Measurements from ENCODE around the gene ERCC4. TPM values are rescaled to one million over a fixed set of nuclear protein-coding genes. Genes with fewer than 3 reads are reported as not detected.

The ERCC4 gene
- total RNA-seq, 1 experiment from 2014 or later: 10.3 TPM

- Mint-ChIP-seq H3K27me3 (ENCODE audit: insufficient read depth, unreplicated experiment) (no peaks in the 10 kb centered on the region), H3K4me1 (ENCODE audit: insufficient read depth, unreplicated experiment) (peaks cover 17% of the 10 kb centered on the region), H3K4me3 (ENCODE audit: unreplicated experiment) (no peak overlapping the region), H3K27ac (ENCODE audit: low read depth, unreplicated experiment) (no peak overlapping the region), H3K9me3 (ENCODE audit: unreplicated experiment) (peaks cover 7% of the 10 kb centered on the region), H3K36me3 (ENCODE audit: insufficient read depth, unreplicated experiment) (no peaks in the 10 kb centered on the region)
- ChIA-PET POLR2A (interaction anchor here (0.6 to 0.7 kb wide), 2 partner anchors 42 to 114 kb away, joined by 3 to 4 read pairs; no protein-coding TSS in a partner anchor), CTCF (interaction anchor here (0.6 to 0.7 kb wide), 3 partner anchors 20 to 468 kb away, joined by 3 to 4 read pairs (median 3); no protein-coding TSS in a partner anchor)
- DNase-seq (ENCODE audit: unreplicated experiment): no peak
- TF ChIP-seq, protein P1, sequence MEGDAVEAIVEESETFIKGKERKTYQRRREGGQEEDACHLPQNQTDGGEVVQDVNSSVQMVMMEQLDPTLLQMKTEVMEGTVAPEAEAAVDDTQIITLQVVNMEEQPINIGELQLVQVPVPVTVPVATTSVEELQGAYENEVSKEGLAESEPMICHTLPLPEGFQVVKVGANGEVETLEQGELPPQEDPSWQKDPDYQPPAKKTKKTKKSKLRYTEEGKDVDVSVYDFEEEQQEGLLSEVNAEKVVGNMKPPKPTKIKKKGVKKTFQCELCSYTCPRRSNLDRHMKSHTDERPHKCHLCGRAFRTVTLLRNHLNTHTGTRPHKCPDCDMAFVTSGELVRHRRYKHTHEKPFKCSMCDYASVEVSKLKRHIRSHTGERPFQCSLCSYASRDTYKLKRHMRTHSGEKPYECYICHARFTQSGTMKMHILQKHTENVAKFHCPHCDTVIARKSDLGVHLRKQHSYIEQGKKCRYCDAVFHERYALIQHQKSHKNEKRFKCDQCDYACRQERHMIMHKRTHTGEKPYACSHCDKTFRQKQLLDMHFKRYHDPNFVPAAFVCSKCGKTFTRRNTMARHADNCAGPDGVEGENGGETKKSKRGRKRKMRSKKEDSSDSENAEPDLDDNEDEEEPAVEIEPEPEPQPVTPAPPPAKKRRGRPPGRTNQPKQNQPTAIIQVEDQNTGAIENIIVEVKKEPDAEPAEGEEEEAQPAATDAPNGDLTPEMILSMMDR (IDR thresholded peaks at IDR 0.05; ENCODE audit: unreplicated experiment): no peak
- intact Hi-C loops (cut with micrococcal nuclease): no loop called here
- no TSS peak for BruUV-seq (replicated peaks)
Observed at GRCh38 chr16:13997933-13998332, 78.0 kb downstream of the ERCC4 start.

DNA sequence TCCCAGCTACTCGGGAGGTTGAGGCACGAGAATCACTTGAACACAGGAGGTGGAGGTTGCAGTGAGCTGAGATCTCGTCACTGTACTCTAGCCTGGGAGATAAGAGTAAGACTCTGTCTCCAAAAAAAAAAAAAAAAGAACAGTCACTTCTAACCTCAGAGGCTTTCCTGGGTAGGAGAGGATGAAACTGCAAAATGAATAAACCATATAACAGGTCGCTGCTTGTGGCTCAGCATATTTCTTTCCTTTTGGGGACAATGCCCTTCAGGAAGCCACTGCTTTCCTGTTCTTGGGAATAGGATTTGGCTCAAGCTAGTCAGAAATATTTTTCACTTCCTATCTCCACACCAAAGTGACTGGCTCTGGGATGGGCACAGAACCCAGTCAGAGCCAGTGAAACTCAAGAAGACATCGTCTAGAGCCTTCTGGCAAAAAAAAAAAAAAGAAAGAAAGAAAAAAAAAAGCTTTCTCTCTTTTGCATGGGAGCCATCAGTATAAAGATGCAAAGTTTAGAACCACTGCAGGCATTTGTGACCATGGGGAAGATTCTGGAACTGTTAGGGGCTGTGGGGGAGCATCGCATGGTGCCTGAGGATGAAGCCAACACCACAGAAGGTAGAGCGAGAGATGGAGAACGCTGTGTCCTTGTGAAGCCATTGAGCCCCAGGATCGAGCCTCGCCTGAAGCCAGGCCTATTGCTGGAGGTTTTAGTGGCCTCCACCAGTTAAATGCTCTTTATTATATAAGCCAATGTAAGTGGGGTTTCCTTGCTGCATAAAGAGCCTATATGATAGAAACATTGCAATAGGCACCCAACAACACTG, 79.3 kb downstream of the ERCC4 start:
- POLR2A ChIA-PET: no interaction called here
- H3K27ac Mint-ChIP-seq (ENCODE audit: low read depth, unreplicated experiment): no peak overlapping the region
- no peaks in the 10 kb centered on the region for H3K36me3 Mint-ChIP-seq (ENCODE audit: insufficient read depth, unreplicated experiment)
- BruUV-seq (replicated peaks): no TSS peak
- intact Hi-C loops (cut with micrococcal nuclease): no loop called here
- H3K4me1 Mint-ChIP-seq (ENCODE audit: insufficient read depth, unreplicated experiment): peaks cover 23% of the 10 kb centered on the region
- TF ChIP-seq, protein P1 (IDR thresholded peaks at IDR 0.05; ENCODE audit: unreplicated experiment): no peak
- H3K9me3 Mint-ChIP-seq (ENCODE audit: unreplicated experiment): peaks cover 7% of the 10 kb centered on the region
- H3K4me3 Mint-ChIP-seq (ENCODE audit: unreplicated experiment): no peak overlapping the region
- no peak for DNase-seq (ENCODE audit: unreplicated experiment)
- H3K27me3 Mint-ChIP-seq (ENCODE audit: insufficient read depth, unreplicated experiment): no peaks in the 10 kb centered on the region
- CTCF ChIA-PET: no interaction called here

- TF ChIP-seq, protein P1 (IDR thresholded peaks at IDR 0.05; ENCODE audit: unreplicated experiment): no peak
- DNase-seq (ENCODE audit: unreplicated experiment): no peak
- no TSS peak for BruUV-seq (replicated peaks)
- H3K27ac Mint-ChIP-seq (ENCODE audit: low read depth, unreplicated experiment): no peak overlapping the region
- no peaks in the 10 kb centered on the region for H3K36me3 Mint-ChIP-seq (ENCODE audit: insufficient read depth, unreplicated experiment)
- H3K27me3 Mint-ChIP-seq (ENCODE audit: insufficient read depth, unreplicated experiment): no peaks in the 10 kb centered on the region
- CTCF ChIA-PET: no interaction called here
- intact Hi-C loops (cut with micrococcal nuclease): no loop called here
- H3K4me1 Mint-ChIP-seq (ENCODE audit: insufficient read depth, unreplicated experiment): peaks cover 23% of the 10 kb centered on the region
- peaks cover 7% of the 10 kb centered on the region for H3K9me3 Mint-ChIP-seq (ENCODE audit: unreplicated experiment)
- H3K4me3 Mint-ChIP-seq (ENCODE audit: unreplicated experiment): no peak overlapping the region
- POLR2A ChIA-PET: interaction anchor here (0.9 kb wide), 1 partner anchor 12 kb away, joined by 3 read pairs; no protein-coding TSS in a partner anchor
Observed at GRCh38 chr16:13999895-14000425, 80.0 kb downstream of the ERCC4 start.

- TF ChIP-seq, protein P1 (IDR thresholded peaks at IDR 0.05; ENCODE audit: unreplicated experiment): no peak
- BruUV-seq (replicated peaks): no TSS peak
- ChIA-PET POLR2A (no interaction called here), CTCF (interaction anchor here (0.6 to 1.2 kb wide), 2 partner anchors 86 to 109 kb away, joined by 3 read pairs; no protein-coding TSS in a partner anchor)
- Mint-ChIP-seq H3K4me1 (ENCODE audit: insufficient read depth, unreplicated experiment) (peaks cover 26% of the 10 kb centered on the region), H3K27ac (ENCODE audit: low read depth, unreplicated experiment) (no peak overlapping the region), H3K27me3 (ENCODE audit: insufficient read depth, unreplicated experiment) (no peaks in the 10 kb centered on the region), H3K4me3 (ENCODE audit: unreplicated experiment) (no peak overlapping the region), H3K9me3 (ENCODE audit: unreplicated experiment) (peaks cover 2% of the 10 kb centered on the region), H3K36me3 (ENCODE audit: insufficient read depth, unreplicated experiment) (no peaks in the 10 kb centered on the region)
- intact Hi-C loops (cut with micrococcal nuclease): no loop called here
- DNase-seq (ENCODE audit: unreplicated experiment): no peak
Observed at GRCh38 chr16:14001521-14001920, 81.6 kb downstream of the ERCC4 start.

All from MCF 10A (cell line).